Measurements from ENCODE around the gene OLIG1.

Gene OLIG1

DNA sequence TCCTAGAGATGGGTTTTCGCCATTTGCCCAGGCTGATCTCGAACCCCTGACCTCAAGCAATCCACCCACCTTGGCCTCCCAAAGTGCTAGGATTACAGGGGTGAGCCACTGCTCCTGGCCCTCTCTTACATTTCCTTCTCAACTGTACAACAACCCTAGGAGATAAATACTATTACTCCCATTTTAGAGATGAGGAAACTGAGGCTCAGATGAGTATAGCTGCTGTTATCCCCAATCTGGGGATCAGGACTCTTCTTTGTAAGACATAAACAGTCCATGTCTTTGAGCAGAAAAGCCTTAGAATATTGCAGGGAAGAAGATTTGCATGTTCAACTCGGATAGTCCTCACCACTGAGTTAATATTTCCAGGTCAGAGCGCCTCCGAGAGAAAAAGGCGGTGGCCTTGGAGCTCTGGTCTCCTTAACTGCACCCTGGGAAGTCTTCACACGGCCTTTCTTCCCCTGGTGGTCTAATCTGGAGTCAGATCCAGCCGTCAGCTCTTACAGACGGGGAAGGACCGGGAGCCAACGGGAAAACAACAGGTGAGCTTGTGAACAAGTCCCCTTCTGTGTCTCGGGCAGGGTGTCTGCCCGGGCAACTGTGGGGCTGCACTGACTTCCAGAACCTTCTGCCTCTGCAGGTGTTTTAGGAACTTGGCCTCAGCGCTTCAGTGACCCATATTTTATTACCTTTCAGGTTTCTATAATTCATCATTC is 5.9 kb upstream of the OLIG1 start:
- no peak for DNase-seq (ENCODE audit: low spot score)

DNA sequence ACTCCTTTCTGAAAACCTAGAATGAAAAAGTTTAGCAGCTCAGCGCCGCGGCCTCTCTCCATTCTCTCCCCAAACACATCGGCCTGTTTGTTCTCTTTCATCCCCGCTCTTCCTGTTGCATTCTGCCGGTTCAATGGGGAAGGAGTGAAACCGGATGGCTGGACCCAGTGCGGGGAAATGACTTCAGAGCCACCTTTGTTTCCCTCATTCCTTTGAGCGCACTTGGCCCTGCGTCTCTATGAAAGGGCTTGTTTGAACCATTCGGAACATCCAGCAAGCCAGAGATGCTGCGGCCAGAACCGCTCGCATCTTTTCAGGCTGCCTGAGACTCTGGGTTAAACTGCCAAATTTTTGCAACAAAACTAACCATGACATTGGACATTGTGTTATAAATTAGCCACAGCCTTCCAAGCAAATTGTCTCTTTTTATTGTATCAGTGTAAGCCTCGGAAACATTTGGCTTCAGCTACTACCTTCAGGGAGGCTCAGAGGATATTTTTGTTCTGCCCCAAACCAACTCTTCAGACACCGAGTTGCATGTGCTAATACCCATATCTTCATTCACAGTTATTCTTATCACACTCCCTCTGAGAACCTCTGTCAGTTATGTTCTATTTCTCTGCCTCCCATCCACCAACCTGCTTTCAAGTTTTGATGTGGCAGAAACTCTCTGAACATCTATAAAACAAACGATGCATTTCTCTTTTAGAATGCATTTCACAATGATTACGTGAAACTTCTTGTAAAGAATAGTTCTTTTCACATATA is 5.1 kb upstream of the OLIG1 start:
- no peak for DNase-seq (ENCODE audit: low spot score)

DNA sequence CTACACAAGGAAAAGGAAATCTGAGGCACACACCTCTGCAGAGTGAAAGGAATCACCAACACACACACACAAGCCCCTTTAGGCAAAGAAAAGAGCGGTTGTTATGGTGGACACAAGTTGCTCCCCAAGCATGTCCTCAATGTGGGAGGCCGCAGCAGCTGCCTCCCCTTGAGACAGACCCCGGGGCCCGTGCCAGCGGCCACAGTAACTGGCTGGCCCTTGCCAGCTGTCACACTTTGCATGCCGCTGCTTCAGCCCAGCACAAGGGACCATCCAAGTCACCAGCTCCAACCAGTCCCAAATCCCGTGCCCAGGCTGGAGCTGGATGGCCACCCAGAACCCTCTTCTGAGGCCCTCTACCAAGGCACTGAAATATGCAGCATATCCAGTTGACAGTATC is 2.9 kb upstream of the OLIG1 start:
- no peak for DNase-seq (ENCODE audit: low spot score)

DNA sequence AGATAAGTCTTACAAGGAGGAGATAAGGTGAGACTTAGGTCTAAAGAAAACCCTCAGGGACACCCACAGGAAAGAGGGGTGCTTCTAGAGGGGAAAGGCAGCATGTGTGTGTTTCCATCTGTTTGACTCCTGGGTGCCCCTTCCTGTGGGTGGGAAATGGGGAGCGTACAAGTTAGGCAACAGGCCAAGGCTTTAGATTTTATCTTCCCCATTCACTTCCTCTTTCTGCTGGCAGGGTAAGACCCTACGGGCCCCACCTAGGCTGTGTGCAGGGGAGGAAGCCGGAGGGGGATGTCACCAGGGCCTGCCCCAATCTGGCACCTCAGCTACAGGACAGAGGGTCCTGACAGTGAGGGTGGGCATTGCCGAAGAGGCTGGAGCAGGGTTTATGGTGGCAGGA is 2.5 kb upstream of the OLIG1 start:
- no peak for DNase-seq (ENCODE audit: low spot score)

DNA sequence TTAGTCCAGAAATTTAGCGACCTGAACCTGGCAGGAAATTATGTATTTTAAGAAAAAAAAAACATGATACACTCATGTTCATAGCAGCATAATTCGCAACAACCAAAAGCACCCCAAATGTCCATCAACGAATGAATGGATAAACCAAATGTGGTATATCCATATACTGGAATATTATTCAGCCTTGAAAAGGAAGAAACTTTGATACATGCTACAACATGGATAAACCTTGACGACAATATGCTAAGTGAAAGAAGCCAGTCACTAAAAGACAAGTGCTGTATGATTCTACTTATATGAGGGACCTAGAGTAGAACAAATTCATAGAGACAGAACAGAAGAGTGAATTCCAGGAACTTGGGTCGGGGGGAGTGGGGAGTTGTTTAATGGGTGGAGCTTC is 698 bp upstream of the OLIG1 start:
- DNase-seq (ENCODE audit: low spot score): no peak

DNA sequence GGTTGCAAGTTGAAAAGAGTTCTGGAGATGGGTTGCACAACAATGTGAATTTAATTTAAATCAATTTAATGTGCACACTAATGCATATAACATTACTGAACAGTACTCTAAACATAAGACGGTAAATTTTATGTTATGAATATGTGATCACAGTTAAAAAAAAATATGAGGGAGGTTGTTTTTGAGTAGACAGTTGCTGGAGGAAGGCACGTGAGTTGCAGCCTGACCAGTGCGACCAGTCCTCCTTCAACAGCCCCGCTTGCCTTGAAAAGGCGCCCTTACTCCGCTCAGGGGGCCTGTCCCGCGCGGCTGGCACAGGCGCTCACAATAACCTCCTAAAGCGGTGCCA is 322 bp upstream of the OLIG1 start:
- DNase-seq (ENCODE audit: low spot score): no peak

DNA sequence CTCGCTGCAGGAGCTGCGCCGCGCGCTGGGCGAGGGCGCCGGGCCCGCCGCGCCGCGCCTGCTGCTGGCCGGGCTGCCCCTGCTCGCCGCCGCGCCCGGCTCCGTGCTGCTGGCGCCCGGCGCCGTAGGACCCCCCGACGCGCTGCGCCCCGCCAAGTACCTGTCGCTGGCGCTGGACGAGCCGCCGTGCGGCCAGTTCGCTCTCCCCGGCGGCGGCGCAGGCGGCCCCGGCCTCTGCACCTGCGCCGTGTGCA is 730 bp downstream of the OLIG1 start:
- no peak for DNase-seq (ENCODE audit: low spot score)

DNA sequence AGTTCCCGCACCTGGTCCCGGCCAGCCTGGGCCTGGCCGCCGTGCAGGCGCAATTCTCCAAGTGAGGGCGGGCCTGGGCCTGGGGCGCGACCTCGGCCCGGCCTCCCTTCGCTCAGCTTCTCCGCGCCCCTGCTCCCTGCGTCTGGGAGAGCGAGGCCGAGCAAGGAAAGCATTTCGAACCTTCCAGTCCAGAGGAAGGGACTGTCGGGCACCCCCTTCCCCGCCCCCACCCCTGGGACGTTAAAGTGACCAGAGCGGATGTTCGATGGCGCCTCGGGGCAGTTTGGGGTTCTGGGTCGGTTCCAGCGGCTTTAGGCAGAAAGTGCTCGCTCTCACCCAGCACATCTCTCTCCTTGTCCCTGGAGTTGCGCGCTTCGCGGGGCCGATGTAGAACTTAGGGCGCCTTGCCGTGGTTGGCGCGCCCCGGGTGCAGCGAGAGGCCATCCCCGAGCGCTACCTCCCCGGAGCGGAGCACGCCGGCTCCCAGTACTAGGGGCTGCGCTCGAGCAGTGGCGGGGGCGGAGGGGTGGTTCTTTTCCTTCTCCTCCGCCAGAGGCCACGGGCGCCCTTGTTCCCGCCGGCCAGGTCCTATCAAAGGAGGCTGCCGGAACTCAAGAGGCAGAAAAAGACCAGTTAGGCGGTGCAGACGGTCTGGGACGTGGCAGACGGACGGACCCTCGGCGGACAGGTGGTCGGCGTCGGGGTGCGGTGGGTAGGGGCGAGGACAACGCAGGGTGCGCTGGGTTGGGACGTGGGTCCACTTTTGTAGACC is 1.2 kb downstream of the OLIG1 start:
- no peak for DNase-seq (ENCODE audit: low spot score)

DNA sequence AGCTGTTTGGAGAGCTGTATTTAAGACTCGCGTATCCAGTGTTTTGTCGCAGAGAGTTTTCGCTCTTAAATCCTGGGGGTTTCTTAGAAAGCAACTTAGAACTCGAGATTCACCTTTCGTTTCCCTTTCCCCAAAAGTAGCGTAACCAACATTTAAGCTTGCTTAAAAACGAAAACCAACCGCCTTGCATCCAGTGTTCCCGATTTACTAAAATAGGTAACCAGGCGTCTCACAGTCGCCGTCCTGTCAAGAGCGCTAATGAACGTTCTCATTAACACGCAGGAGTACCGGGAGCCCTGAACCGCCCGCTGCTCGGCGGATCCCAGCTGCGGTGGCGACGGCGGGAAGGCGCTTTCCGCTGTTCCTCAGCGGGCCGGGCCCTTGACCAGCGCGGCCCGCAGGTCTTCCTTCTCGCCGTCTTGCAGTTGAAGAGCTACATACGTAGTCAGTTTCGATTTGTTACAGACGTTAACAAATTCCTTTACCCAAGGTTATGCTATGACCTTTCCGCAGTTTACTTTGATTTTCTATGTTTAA is 1.9 kb downstream of the OLIG1 start:
- peak; percentile 10 for DNase-seq (ENCODE audit: low spot score)

DNA sequence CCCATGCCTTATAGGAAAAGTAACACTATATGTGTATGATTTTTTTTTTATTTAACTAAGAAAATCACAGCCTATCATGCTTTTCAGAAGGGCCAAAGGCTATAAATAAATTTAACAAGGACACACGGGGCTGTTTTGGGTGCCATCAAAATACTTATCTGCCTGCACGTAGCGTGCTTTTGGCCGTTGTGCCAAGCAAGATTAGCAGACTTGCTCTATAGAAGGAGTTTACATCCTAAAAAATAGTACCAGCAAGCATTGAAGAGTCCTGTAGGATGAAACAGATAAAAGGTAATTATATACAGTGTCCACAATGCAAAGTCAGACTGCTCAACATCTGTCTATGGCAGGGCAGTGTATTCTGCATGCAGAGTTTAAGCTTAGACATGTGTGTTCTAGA is 3.7 kb downstream of the OLIG1 start:
- DNase-seq (ENCODE audit: low spot score): no peak

DNA sequence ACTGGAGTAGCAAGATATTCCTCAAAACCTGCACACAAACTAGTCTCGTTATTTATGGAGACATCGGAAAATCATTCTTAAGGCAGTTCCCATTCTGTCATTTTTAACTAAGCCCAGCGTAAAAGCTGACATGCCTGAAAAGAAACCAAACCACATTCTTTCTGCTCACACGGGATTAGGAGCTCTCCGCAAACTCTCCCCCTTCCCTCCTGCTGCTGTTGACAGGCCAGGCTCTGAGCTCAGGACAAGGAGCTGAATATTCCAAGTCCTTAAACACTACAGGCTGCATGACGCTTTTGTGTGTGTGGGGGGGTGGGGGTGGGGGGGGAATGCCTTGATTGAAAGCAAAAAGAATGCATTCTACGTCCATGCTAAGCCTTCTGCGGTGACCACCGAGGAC is 5.2 kb downstream of the OLIG1 start:
- DNase-seq (ENCODE audit: low spot score): no peak

DNA sequence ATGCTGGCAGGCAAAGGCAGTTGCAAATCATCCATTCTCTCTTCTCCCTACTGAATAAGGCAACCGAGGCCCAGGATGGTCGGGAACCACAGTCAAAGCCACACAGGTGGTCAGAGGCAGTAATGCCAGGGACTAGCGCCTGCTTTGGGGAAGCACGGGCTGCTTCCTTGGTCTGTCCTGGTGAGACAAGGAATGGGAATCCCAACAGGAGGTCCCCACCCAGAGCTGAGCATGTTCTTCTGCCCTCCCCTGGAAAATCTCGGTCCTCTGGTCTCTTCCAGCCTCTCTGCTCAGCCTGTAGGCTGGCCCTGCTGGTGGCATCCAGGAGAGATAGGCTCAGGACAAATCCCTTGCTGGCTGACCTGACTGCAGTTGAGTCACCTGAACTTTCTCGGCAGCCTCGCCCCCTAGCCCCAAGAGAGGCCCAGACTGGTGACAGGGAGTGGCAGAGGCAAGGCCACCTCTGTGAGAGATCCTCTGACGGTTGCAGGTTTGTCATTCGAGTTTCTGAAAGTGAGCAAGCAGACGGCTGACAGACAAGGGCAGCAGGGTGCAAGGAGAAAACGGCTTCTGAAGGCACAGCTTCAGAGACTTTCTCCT is 5.8 kb downstream of the OLIG1 start:
- no peak for DNase-seq (ENCODE audit: low spot score)

DNA sequence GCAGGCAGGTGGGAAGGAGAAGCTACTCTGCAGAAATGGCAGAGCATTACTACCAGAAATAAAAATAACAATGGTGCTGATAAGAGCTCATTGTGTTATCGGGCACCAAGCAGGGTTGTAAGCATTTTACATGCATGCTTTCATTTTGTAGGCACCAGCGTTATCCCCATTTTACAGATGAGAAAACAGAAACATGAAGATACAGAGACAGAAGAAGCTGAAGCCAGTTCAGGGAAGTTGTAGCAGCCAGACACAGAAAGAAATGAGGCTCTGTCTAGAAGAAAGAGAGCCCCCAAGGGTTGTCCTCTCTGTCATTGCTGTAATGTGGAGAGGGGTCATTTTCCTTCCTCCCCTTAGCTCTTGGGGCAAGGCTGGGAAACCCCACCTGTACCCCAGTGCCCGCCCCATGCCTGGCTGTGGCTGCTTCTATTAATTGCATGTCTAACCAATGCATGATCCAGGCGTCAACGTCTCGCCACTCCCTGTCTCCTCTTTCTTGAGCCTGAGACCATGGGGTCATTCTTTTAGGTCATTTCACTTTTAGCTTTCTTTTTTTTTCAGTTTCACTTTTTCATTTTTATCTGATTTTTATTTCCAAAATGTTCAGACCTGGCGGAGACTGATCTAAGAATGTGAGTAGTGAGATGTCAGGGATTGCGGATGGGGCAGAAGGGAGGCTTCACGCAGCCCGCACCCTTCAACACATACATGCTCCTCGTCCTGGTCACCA is 6.8 kb downstream of the OLIG1 start:
- no peak for DNase-seq (ENCODE audit: low spot score)

DNA sequence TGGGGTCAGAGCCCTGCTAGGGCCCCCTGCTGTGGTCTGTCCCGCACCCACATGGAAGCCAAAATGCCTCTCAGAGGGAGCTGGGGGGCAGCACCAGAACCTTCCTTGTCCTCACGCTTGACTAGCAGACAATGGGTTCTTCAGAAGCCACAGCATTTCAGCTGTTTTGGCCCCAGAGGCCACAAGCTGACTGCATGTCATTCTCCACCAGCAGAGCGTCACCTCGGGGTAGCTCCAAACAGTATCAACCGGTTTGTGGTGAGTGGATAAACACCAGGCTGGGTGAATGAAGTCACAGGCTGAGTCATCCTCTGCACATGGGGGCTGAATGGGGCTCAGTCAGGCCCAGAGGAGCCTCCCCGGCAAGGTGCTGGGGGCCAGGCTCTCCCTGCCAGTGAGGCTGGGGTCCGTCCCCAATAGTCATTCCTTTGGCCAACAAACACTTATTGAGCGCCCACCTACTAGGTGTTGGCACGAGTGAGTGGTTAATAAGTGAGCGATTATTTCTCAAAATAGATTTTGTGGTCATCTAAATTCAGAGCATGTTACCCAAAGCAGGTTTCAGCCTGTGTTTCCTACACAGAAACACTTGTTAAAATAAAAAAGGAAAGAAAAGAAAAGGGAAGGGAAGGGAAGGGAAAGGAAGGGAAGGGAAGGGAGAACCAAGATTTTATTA is 9.1 kb downstream of the OLIG1 start:
- DNase-seq (ENCODE audit: low spot score): no peak

DNA sequence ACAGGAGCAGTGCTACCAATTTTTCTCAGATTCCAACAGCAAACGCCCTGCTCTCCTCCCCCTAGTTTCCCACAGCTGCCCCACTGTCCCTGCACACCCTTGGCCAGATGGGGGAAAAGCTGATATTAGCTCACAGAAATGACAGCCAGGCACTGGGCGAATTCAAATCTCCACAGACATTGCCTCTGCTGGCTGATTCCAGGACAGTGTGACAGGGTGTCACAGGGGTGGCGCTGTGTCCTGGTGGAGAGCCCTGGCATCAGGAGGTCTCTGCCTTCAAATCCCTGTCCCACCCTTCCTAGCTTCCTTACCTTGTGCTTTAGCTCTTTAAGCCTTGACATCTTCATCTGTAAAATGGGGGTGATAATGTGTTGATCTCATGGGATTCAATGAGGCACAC is 10.4 kb downstream of the OLIG1 start:
- DNase-seq (ENCODE audit: low spot score): no peak

DNA sequence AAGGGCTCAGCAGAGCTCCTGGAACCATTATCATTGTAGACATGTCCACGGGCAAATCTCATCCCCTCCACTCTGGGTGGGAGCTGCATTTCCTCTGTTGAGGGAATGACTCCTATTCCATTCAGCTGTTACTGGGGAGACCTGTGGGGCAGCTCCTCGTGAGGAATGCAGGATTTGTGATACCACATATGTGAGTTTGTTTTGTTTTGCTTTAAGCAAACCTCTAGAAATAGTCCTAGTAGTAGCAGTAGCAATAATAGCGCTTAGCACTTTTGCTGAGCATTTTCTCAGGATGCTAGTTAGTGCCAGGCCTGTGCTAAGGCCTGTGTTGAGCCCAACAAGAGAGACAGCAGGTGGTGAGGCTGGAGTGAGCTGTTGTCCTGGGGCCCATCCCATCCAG is 10.8 kb downstream of the OLIG1 start:
- DNase-seq (ENCODE audit: low spot score): no peak

DNA sequence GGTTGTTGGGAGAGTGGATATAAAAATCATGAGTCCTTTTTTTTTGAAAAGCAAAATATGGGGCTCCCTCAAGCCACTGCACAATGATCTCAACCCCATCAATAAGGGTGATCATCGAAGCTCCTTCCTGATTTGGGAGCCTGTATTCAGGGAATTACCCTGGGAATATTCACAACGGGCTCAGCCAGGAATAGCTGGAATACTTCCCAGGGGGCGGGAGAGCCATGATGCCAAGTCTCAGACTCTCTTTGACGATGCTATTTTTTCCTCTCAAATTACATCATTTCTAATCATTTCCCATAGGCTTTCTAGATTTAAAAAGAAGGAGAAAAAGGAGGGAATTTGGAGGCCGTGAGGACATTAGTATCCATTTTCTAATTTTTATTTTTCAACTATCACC is 18.4 kb downstream of the OLIG1 start:
- no peak for DNase-seq (ENCODE audit: low spot score)

DNA sequence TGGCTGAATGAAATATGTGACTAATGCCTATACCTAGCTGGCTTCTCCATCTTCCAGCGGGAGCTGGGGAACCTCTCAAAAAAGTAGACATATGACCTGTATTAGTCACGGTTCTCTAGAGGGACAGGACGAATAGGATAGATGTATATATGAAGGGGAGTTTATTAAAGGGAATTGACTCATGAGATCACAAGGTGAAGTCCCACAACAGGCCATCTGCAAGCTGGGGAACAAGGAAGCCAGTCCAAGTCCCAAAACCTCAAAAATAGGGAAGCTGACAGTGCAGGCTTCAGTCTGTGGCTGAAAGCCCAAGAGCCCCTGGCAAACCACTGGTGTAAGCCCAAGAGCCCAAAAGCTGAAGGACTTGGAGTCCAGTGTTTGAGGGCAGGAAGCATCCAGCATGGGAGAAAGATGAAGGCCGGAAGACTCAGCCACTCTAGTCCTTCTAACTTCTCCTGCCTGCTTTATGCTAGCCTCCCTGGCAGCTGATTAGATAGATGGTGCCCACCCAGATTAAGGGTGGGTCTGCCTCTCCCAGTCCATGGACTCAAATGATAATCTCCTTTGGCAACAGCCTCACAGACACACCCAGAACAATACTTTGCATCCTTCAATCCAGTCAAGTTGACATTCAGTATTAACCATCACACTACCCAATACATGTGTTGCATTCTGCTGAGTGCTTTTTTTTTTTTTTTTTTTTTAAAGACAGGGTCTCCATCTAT is 19.6 kb downstream of the OLIG1 start:
- no peak for DNase-seq (ENCODE audit: low spot score)

DNA sequence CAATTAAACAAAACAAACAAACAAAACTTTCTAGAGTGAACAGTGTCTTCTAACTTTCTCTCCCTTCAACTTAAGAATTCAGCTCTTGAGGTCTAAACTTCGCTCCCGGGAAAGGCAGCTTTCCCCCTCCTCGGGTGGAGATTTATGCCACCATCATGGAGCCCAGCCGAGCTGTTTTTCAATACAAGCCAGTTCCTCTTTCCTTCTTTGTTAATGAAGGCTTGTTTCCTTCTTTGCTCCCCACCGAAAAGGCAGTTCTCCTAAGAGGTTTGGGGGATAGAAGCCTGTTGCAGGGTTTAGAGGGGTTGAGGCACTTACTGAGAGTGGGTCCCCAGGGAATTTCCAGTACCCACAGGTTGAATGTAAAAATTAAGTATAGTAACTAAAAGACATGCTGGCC is 26.5 kb downstream of the OLIG1 start:
- no peak for DNase-seq (ENCODE audit: low spot score)

DNA sequence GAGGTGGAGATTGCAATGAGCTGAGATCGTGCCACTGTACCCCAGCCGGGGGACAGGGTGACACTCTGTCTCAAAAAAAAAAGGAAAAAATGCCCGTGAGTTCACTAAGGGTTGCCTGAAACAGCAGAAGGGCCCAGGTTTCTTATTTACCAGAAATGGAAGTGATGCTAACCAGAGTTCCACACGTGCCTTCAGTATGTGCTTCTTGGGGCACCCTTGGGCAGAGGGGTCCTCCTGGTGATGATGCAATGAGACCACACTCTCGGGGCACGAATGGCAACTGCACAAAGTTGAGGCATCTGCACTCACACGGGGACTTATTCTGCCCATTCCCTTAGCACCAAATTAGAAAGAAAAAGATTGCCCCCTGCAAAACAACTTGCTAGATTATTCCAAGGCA is 29.2 kb downstream of the OLIG1 start:
- no peak for DNase-seq (ENCODE audit: low spot score)

Measured in kidney capillary endothelial cell (primary cell).